Caki2 (cell line): Measurements from ENCODE around the gene ATRNL1. TPM values are rescaled to one million over a fixed set of nuclear protein-coding genes. Genes with fewer than 3 reads are reported as not detected.

Experiments
- DNase-seq: peaks from one replicate; pipeline ENCODE4 v3.0.0-alpha.2; 2015; ENCODE audit warnings: low read depth
- in situ Hi-C: cut with HindIII; loops from 2 replicates; pipeline ENCODE4 v1.10.0; 2016; ENCODE audit warnings: low sequenced_read_pairs, low pct_unique_long_range_greater_than_20kb, mixed read lengths
- total RNA-seq: library from RNA; depleted of rRNA; stranded (reverse); fragments of >200 nt; shearing (Covaris generic); gene quantifications from 2 replicates; pipeline ENCODE4 v1.2.3, GENCODE V29; 2014; ENCODE audit warnings: low replicate concordance

Gene ATRNL1
- total RNA-seq, 1 experiment from 2014 or later, result 137 TPM

DNA sequence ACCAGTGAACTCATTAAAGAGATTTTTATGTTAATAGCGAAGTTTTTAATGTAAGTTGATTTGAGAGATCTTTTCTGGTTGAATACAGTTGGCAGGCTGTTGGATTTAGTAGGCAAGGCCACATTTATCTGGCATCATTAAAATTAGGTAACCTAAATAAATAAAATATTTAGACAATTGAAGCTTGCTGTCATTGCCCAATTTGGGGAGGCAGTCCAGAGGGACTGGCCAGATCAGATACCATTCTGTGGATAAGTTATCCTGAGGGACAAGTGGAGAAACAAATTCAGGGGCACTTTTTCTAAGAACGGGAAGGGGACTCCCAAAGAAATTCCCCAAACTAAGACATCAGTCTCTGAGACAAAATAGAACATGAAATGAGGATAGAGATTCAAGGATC is 782.0 kb downstream of the ATRNL1 start:
- DNase-seq, result no peak
- in situ Hi-C loops, result no loop called here

DNA sequence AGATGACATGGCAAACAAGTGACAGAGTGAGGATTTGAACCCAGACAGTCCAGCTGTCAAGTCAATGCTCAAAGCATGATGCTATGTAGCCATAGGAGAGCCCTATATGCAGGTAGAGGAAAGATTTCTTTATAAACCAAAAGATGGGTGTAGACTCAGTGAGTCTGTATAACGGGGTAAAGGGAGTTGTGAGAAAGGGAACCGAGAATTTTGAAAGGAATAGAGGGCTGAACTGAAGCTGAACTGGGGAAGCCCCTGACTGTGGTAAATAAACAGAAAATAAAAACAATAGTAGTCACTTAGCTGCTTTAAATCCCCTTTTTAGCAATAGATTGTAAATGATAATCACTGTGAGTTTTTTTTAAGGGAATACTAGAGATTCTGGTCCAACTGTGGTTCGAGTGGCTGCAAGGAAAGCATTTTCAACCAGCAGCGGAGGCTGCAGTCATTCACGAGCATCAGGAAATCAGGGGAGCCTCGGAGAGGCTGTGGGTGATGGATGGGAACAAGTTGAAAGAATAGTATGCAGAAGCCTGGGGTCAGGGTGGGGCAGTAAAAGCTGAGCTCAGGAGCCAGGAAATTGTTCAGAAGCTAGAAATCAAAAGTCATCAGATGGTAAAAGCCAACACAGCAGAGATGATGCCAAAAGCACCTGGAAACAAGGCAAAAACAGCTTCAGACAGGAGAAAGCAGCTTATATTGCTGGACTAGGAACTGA is 786.4 kb downstream of the ATRNL1 start:
- no peak for DNase-seq
- in situ Hi-C loops, result no loop called here

GRCh38 chr10:115882021-115882420 is 788.9 kb downstream of the ATRNL1 start:
- in situ Hi-C loops, result no loop called here

GRCh38 chr10:115883372-115883771 is 790.2 kb downstream of the ATRNL1 start:
- in situ Hi-C loops, result no loop called here
- DNase-seq, result no peak

More at GRCh38 chr10:115882021-115882420, 788.9 kb downstream of the ATRNL1 start:
- DNase-seq, result no peak

GRCh38 chr10:115884331-115884730 is 791.2 kb downstream of the ATRNL1 start:
- in situ Hi-C loops, result no loop called here
- no peak for DNase-seq

- in situ Hi-C loops, result no loop called here
- no peak for DNase-seq
These were observed 802.0 kb downstream of the ATRNL1 start for GRCh38 chr10:115895166-115895565.

DNA sequence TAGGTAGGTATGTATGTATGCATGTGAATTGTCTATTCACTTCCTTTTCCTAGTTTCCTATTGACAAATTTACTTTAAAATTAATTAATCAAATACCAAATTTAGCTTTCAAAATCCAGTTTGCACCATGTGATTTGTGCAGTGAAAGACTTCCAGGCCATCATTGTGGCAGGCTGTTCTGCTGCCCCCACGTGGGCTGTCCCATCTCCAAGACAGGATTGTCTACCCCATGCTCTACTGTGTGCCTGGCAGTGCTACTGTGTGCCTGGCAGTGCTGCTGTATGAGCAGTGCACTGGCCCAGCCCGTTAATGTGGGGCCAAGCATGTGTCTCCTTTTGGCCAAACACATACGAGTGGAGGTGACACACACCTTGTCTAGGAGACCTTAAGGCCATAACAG is 805.1 kb downstream of the ATRNL1 start:
- DNase-seq, result no peak

DNA sequence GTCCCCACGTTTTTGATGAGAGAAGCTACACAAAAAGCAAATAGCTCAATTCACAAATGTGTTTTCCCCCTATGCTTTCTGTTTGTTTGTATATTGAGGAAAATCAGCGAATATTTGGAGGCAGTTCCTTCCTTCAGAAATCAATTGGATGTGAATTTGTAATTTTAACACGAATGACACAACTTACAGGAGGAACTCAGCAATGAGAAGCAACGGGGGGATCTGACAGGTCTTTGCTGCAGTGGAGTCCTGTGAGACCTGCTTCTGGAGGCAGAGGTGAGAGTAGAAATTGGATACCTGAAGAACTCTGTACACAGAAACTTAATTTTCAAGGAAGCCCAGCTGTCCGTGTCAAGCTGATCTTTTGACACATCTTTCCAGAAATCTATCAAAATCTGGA is 809.4 kb downstream of the ATRNL1 start:
- DNase-seq, result no peak
- in situ Hi-C loops, result no loop called here

More for the DNA sequence above, 805.1 kb downstream of the ATRNL1 start:
- in situ Hi-C loops, result no loop called here

- in situ Hi-C loops, result no loop called here
- DNase-seq, result no peak
These were observed 810.0 kb downstream of the ATRNL1 start for GRCh38 chr10:115903207-115903606.

DNA sequence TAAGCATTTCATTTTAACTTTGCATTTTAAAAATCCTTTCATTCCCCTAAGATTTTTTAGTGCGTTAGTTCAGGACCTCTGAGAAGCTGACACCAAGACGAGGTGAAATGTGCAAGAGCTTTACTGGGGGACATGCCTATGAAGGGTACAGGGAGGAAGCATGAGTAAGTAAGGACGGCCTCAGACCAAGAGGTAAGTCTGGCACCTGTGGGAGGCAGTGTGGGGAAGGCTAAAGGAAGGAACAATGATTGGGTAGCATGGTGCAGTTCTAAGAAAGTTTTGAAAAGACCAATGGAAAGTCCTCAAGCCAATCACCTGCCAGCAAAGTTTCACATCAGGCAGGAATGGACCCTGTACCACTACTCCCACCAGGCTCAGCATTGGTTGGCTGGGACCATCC is 810.7 kb downstream of the ATRNL1 start:
- DNase-seq, result no peak
- in situ Hi-C loops, result no loop called here

- in situ Hi-C loops, result no loop called here
- DNase-seq, result no peak
These were observed 815.9 kb downstream of the ATRNL1 start for GRCh38 chr10:115909037-115909436.

GRCh38 chr10:115909962-115910731 is 817.0 kb downstream of the ATRNL1 start:
- in situ Hi-C loops, result no loop called here
- DNase-seq, result no peak

- in situ Hi-C loops, result no loop called here
- no peak for DNase-seq
These were observed 821.3 kb downstream of the ATRNL1 start for GRCh38 chr10:115914475-115914874.

DNA sequence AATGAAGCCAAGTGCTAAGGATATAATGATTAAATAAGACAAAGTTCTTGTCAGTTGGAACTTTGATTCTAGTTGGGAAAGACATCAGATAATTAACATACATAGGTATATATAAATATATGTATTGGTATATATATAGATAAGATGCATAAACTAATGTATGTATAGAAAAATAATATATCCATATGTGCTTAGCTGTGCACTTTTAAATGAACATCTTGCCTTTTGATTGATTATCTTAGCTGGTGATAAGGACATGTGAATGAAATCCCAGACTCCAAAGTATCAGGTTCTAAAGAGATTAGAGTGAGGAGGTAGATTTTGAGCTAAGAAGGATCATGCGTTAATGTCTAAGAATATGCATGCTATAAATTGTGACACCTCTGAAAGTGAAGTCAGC is 822.3 kb downstream of the ATRNL1 start:
- DNase-seq, result no peak
- in situ Hi-C loops, result no loop called here

GRCh38 chr10:115918812-115919211 is 825.6 kb downstream of the ATRNL1 start:
- DNase-seq, result no peak
- in situ Hi-C loops, result no loop called here

DNA sequence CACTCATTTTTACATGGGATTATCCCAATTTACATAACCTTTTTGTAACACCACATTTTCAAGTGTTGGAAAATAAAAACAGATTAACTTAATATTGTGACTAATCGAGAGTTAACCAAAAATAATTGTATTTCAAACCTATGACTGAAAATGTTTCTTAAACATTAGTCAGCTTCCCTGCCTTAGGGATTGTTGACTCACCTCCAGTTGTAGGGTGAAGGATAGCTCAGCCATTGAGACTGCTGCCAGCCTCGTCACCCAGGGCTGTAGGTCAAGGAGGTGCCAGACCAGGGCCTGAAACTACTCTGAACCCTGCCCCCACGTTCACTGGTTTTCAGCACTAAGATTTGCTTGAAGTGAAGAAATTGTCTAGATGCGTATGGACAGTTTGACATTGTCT is 828.6 kb downstream of the ATRNL1 start:
- in situ Hi-C loops, result no loop called here
- peak; percentile 37 for DNase-seq

DNA sequence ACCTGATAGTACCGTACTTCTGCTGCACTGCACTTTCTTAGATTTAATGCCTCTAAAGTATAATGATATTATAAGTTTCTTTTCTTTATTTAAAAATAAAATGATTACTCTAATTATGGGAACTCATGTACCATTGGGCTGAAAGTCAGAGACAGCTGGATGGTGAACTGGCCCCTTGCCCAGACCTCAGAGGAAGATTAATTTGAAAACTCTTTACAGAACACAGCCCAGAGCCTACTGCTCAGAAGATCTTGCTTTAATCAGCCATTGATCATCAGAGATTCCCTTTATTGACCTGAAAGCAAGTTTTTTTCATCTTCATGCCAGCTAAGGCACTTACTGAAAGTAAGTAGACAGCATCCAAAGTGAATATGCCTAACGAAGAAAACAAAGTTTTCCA is 838.1 kb downstream of the ATRNL1 start:
- in situ Hi-C loops, result no loop called here
- no peak for DNase-seq

- in situ Hi-C loops, result no loop called here
These were observed 838.9 kb downstream of the ATRNL1 start for GRCh38 chr10:115932099-115932498.

DNA sequence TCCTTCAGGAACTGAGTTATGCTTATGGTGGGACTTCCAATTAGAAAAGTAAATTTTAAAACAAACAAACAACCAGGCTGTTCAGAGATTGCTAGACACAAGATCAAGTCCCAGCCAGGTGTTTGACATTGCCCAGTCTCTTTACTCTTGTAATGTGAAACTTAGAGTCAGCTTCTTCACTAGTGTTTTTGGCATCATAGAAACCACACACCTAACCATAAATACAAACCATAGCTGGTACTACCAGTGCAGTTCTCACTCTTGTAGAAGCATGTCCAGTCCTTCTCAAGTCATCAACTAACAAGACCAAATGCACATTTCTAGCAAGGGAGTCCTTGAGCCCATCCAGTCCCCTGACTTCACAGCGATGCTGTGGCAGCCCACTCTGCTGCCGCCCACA is 839.9 kb downstream of the ATRNL1 start:
- in situ Hi-C loops, result no loop called here
- DNase-seq, result no peak

More at GRCh38 chr10:115932099-115932498, 838.9 kb downstream of the ATRNL1 start:
- no peak for DNase-seq

DNA sequence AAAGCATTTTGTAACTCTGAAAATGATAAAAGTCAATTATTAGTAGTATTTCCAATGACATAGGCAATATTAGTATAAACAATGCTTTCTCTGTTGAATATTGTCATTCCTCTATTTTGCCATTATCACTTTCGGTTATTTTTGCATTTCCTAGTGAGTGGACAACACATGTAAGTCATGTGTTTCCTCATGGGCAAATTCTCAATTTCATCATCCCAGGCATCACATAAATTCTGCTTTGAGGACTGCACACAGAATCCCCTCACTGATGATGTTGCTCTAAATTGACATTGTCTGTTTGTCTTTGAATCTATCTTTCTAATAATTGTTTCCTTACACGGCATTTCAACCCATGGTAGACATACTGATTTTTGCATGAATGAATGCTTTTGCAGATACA is 842.6 kb downstream of the ATRNL1 start:
- in situ Hi-C loops, result no loop called here
- DNase-seq, result no peak
